Hepatocyte (in vitro differentiated cells): ENCODE results near the gene CCNH. TPM values are rescaled to one million over a fixed set of nuclear protein-coding genes. Genes with fewer than 3 reads are reported as not detected.

ENCODE experiments used
- DNase-seq: peaks from one replicate; pipeline ENCODE4 v3.0.0-alpha.2; 2016; ENCODE audit warnings: low spot score
- H2AFZ ChIP-seq: fragments of 200-600 bp; sonication (generic); 2 replicates; pipeline ENCODE4 v1.6.0; 2016; ENCODE audit warnings: antibody characterized with exemption, mild to moderate bottlenecking
- H3K27ac ChIP-seq: fragments of 200-600 bp; sonication (generic); 2 replicates; pipeline ENCODE4 v1.5.1; 2016; ENCODE audit warnings: mild to moderate bottlenecking
- H3K27me3 ChIP-seq: fragments of 200-600 bp; sonication (generic); 2 replicates; pipeline ENCODE4 v1.6.1; 2016
- H3K36me3 ChIP-seq: fragments of 200-600 bp; sonication (generic); replicated peaks from 2 replicates; pipeline ENCODE4 v1.5.1; 2016; ENCODE audit warnings: low read depth; ENCODE audit not compliant: insufficient read depth
- H3K4me1 ChIP-seq: fragments of 200-600 bp; sonication (generic); 2 replicates; pipeline ENCODE4 v1.5.1; 2016; ENCODE audit warnings: mild to moderate bottlenecking, moderate library complexity; ENCODE audit not compliant: insufficient read depth
- H3K4me2 ChIP-seq: fragments of 200-600 bp; sonication (generic); 2 replicates; pipeline ENCODE4 v1.6.0; 2016
- H3K4me3 ChIP-seq: fragments of 200-600 bp; sonication (generic); 2 replicates; pipeline ENCODE4 v1.5.1; 2016; ENCODE audit warnings: mild to moderate bottlenecking
- H3K79me2 ChIP-seq: fragments of 200-600 bp; sonication (generic); 2 replicates; pipeline ENCODE4 v1.6.0; 2017; ENCODE audit warnings: mild to moderate bottlenecking
- H3K9me2 ChIP-seq: fragments of 200-600 bp; sonication (generic); replicated peaks from 2 replicates; pipeline ENCODE4 v1.6.0; 2017; ENCODE audit warnings: mild to moderate bottlenecking; ENCODE audit not compliant: insufficient read depth
- H3K9me3 ChIP-seq: fragments of 200-600 bp; sonication (generic); 2 replicates; pipeline ENCODE4 v1.5.1; 2016; ENCODE audit warnings: low read depth, mild to moderate bottlenecking
- H4K20me1 ChIP-seq: fragments of 200-600 bp; sonication (generic); 2 replicates; pipeline ENCODE4 v1.6.0; 2016; ENCODE audit warnings: mild to moderate bottlenecking; ENCODE audit not compliant: insufficient read depth, poor library complexity, severe bottlenecking
- EZH2 ChIP-seq: fragments of 200-600 bp; sonication (generic); IDR thresholded peaks from 2 replicates; pipeline ENCODE4 v1.6.1; 2016; ENCODE audit warnings: antibody characterized with exemption, mild to moderate bottlenecking, borderline replicate concordance
- EZH2phosphoT487 ChIP-seq: fragments of 200-600 bp; sonication (generic); IDR thresholded peaks from one replicate; pipeline ENCODE4 v1.6.1; 2018; ENCODE audit warnings: antibody characterized with exemption, mild to moderate bottlenecking, low read depth, moderate library complexity; ENCODE audit not compliant: unreplicated experiment, severe bottlenecking
- WGBS: methylation state at CpG from one replicate; pipeline ENCODE4 v1.1.6; 2016; ENCODE audit warnings: low lambda C conversion rate; ENCODE audit errors: missing lambda C conversion rate; 5-methylcytosine and 5-hydroxymethylcytosine counted together
- polyA plus RNA-seq: library from polyadenylated mRNA; unstranded; fragments of >200 nt; fragmentation: Nextera tagmentation; extraction: Ambion mirVana; gene quantifications from 2 replicates; pipeline ENCODE4 v1.2.1, GENCODE V29; 2016
- total RNA-seq: library from RNA; depleted of rRNA; stranded (reverse); fragments of >200 nt; gene quantifications from 2 replicates; pipeline ENCODE4 v1.2.3, GENCODE V29; 2014
- TF ChIP-seq, protein P1 (sequence below): fragments of 200-600 bp; sonication (generic); IDR thresholded peaks from 2 replicates; pipeline ENCODE4 v1.5.1; 2016; ENCODE audit warnings: antibody characterized with exemption, mild to moderate bottlenecking; ENCODE audit not compliant: poor library complexity

The CCNH gene
- total and polyA plus RNA-seq, 2 experiments from 2014 or later, result 42.3 to 66.5 TPM

GRCh38 chr5:87372705-87373104, 40.0 kb downstream of the CCNH start:
- no peak for DNase-seq
- Histone ChIP-seq H3K4me2 (no peak overlapping the region), H4K20me1 (no peaks in the 10 kb centered on the region), H3K4me3 (no peak overlapping the region), H3K27ac (no peak overlapping the region), H2AFZ (no peak overlapping the region), H3K79me2 (peaks cover 2% of the 10 kb centered on the region), H3K4me1 (no peaks in the 10 kb centered on the region), H3K9me2 (no peaks in the 10 kb centered on the region), H3K36me3 (no peaks in the 10 kb centered on the region), H3K9me3 (no peaks in the 10 kb centered on the region), H3K27me3 (no peaks in the 10 kb centered on the region)
- WGBS, result 85% methylated on average over 2 of the region's 2 CpGs
- TF ChIP-seq EZH2phosphoT487 (no peak), EZH2 (no peak)
- TF ChIP-seq, protein P1, sequence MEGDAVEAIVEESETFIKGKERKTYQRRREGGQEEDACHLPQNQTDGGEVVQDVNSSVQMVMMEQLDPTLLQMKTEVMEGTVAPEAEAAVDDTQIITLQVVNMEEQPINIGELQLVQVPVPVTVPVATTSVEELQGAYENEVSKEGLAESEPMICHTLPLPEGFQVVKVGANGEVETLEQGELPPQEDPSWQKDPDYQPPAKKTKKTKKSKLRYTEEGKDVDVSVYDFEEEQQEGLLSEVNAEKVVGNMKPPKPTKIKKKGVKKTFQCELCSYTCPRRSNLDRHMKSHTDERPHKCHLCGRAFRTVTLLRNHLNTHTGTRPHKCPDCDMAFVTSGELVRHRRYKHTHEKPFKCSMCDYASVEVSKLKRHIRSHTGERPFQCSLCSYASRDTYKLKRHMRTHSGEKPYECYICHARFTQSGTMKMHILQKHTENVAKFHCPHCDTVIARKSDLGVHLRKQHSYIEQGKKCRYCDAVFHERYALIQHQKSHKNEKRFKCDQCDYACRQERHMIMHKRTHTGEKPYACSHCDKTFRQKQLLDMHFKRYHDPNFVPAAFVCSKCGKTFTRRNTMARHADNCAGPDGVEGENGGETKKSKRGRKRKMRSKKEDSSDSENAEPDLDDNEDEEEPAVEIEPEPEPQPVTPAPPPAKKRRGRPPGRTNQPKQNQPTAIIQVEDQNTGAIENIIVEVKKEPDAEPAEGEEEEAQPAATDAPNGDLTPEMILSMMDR, result no peak

DNA sequence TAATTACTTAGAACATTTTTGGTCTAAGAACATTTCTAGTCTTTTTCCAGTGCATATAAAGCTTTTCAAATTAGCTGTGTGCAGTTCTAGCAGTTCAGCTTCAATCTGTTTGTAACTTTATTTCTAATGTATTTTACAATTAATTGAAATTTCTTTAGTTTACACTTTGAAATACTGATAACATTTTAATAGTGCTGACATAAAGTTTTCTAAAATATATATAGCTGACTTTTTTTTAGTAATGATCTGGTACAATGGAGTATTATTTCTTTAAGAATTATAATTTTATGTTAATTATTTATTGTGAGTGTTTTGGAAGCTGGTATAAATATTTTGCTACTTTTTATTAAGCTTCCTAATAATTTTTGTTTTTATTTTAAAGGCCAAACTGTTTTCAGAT, 43.3 kb downstream of the CCNH start:
- Histone ChIP-seq H4K20me1 (no peaks in the 10 kb centered on the region), H3K27me3 (no peaks in the 10 kb centered on the region), H3K4me1 (no peaks in the 10 kb centered on the region), H3K79me2 (peaks cover 2% of the 10 kb centered on the region), H3K9me3 (no peaks in the 10 kb centered on the region), H3K36me3 (no peaks in the 10 kb centered on the region), H3K9me2 (no peaks in the 10 kb centered on the region), H2AFZ (no peak overlapping the region), H3K4me2 (no peak overlapping the region), H3K4me3 (no peak overlapping the region), H3K27ac (no peak overlapping the region)
- TF ChIP-seq EZH2phosphoT487, result no peak
- no peak for TF ChIP-seq EZH2
- no peak for DNase-seq

GRCh38 chr5:87368601-87369000, 44.1 kb downstream of the CCNH start:
- Histone ChIP-seq H3K36me3 (no peaks in the 10 kb centered on the region), H3K27me3 (no peaks in the 10 kb centered on the region), H3K4me3 (no peak overlapping the region), H3K4me1 (no peaks in the 10 kb centered on the region), H4K20me1 (no peaks in the 10 kb centered on the region), H3K79me2 (peaks cover 2% of the 10 kb centered on the region), H2AFZ (no peak overlapping the region), H3K27ac (no peak overlapping the region), H3K9me3 (no peaks in the 10 kb centered on the region), H3K9me2 (no peaks in the 10 kb centered on the region), H3K4me2 (no peak overlapping the region)
- WGBS, result 92% methylated on average over 3 of the region's 3 CpGs
- no peak for TF ChIP-seq EZH2phosphoT487
- no peak for TF ChIP-seq EZH2
- TF ChIP-seq, protein P1, result no peak
- no peak for DNase-seq

- H3K79me2 ChIP-seq, result peaks cover 2% of the 10 kb centered on the region
- no peaks in the 10 kb centered on the region for H3K36me3 ChIP-seq
- no peak overlapping the region for H2AFZ ChIP-seq
- no peaks in the 10 kb centered on the region for H3K4me1 ChIP-seq
- H3K4me2 ChIP-seq, result no peak overlapping the region
- no peaks in the 10 kb centered on the region for H3K9me2 ChIP-seq
- H4K20me1 ChIP-seq, result no peaks in the 10 kb centered on the region
- H3K27me3 ChIP-seq, result no peaks in the 10 kb centered on the region
- H3K27ac ChIP-seq, result no peak overlapping the region
- TF ChIP-seq EZH2phosphoT487 (no peak), EZH2 (no peak)
- TF ChIP-seq, protein P1, result no peak
- H3K9me3 ChIP-seq, result no peaks in the 10 kb centered on the region
- 92% methylated on average over 2 of the region's 2 CpGs for WGBS
- no peak for DNase-seq
- no peak overlapping the region for H3K4me3 ChIP-seq
These were observed 45.5 kb downstream of the CCNH start for GRCh38 chr5:87367243-87367642.
